CD4-positive, alpha-beta T cell treated with Interleukin-6 for 4 hours (primary cell): ENCODE results near the gene PNPLA3.

Source experiments
- DNase-seq: peaks from one replicate; pipeline ENCODE4 v3.0.0-alpha.2; 2020; ENCODE audit warnings: mixed read lengths

PNPLA3 gene

DNA sequence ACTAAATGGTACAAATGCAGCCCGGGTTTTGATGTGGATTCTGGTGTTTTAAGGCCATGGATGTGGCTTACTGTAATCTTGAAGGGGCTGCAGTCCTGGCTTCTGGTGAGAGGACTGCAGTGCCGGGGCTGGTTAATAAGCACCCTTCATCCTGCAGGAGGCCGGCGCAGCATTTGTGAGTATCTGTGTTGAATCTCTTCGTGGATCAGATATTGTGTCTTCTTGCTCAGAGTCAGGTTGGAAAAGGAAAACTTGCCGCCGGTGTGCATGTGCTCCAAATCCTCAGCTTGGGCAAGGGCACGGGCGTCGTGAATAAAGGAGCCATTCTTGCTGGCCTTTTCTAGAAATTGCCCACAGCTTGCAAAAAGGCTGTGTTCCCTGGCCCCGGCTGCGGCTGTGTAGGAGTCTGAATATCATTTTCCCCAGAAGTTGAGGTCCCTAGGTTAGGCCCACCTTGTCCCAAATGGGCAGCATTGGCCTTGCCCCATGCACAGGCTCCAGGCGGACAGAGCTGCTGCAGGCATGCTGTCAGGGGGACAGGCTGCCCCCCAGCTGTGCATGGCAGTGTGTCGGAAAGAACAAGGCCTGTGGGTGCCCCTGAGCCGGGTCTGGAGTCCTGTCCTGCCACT lies 71.6 kb downstream of the PNPLA3 start:
- DNase-seq: no peak

DNA sequence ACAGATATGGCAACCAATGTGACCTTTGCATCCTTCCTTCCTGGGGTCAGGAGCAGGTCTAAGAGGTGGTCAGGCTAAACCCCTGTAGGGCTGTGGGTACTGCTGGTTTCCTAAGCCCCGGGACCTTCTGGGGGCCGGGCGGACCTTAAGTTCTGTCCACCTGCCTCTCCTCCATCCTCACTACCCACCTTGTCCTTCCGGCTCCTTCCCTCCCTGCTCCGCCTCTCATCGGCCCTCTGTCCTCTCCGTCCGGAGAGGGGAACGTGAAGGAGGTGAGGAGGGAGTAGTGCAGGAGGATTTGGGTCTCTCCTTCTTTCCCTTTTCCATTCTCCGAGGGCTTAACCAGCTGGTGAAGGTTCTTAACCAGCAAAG lies 72.2 kb downstream of the PNPLA3 start:
- no peak for DNase-seq

DNA sequence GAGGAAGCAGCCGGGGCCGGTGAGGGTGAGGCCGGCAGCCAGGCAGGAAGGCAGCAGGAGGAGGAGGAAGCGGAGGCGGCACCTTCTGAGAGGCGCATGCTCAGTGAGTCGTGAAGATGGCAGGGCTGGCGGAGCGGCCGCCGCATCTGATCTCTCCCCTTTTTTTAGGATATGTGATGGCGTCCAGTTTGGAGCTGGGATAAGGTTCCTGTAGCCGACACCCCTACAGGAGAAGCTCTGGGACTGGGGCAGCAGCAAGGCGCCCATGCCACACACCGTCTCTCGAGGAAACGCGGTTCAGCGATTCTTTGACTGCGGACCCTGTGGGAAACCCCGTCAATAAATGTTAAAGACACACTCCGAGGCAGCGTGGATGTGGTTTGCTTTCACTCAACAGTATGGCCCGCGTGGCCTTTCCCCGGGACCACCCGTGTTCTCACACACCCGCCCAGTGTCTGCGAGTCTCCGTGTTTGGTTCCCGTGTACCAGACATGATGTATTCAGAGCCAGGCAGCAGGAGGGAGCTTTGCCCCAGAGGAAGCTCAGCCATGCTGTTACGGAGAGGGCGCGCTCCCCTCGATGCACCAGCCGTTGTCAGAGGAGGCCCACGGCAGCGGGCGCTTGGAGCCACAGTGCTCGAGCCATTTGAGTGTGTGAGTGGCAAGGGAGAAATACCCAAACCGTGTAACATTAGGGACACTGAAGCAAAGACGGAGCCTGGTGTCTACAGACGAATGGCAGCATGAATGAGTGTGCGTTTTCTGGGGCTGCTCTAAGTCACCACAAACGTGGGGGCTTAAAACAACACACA lies 72.8 kb downstream of the PNPLA3 start:
- DNase-seq: peak; percentile 79

DNA sequence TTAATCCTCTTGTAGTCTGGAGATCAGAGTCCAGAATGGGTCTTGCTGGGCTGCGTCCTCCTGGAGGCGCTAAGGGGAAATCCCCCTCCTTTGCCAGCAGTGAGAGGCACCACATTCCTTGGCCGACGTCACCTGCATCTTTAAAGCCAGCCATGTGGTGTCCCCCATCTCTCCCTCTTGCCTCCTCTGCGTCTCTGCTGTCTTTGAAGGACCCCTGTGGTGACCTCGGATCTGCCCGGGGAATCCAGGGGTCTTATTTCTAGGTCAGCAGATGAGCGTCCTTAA lies 73.3 kb downstream of the PNPLA3 start:
- no peak for DNase-seq
